Coronary artery (tissue), 2 donors: Measurements from ENCODE around the gene CCDC124.
A peak's percentile ranks its signal among the peaks of the same experiment; 100 is the strongest.

Experiments
- DNase-seq: peaks from one replicate; pipeline ENCODE4 v3.0.0-alpha.2; 2017; ENCODE audit warnings: low spot score
- H3K27ac ChIP-seq, 2 donors: fragments of 200-600 bp; sonication (generic); one replicate each; pipeline ENCODE4 v1.5.1; 2016 to 2019
- H3K4me3 ChIP-seq: fragments of 200-600 bp; sonication (generic); 2 replicates; pipeline ENCODE4 v1.5.1; 2016; ENCODE audit warnings: mild to moderate bottlenecking, moderate library complexity
- TF ChIP-seq, protein P1 (sequence below): fragments of 200-600 bp; sonication (generic); IDR thresholded peaks from one replicate; pipeline ENCODE4 v1.5.1; 2019; ENCODE audit warnings: antibody characterized with exemption

CCDC124 gene

DNA sequence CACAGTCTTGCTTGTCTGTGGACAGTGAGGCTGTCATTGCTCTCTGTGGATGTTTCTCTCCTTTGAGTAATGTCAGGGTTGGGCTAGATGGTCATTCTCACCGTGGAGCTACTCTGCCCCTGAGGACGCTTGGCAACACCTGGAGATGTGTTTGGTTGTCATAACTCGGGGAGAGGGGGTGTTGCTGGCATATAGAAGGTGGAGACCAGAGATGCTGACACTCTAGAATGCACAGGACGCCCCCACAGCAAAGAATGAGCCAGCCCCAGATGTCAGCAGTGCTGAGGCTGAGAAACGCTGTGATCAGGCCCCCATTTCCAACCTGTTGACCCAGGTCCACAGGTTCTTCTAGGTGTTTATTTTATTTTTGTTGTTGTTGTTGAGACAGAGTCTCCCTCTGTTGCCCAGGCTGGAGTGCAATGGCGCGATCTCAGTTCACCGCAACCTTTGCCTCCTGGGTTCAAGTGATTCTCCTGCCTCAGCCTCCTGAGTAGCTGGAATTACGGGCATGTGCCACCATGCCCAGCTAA, 4.6 kb downstream of the CCDC124 start:
- Histone ChIP-seq H3K4me3 (no peak overlapping the region), H3K27ac (no peak overlapping the region)
- TF ChIP-seq, protein P1, sequence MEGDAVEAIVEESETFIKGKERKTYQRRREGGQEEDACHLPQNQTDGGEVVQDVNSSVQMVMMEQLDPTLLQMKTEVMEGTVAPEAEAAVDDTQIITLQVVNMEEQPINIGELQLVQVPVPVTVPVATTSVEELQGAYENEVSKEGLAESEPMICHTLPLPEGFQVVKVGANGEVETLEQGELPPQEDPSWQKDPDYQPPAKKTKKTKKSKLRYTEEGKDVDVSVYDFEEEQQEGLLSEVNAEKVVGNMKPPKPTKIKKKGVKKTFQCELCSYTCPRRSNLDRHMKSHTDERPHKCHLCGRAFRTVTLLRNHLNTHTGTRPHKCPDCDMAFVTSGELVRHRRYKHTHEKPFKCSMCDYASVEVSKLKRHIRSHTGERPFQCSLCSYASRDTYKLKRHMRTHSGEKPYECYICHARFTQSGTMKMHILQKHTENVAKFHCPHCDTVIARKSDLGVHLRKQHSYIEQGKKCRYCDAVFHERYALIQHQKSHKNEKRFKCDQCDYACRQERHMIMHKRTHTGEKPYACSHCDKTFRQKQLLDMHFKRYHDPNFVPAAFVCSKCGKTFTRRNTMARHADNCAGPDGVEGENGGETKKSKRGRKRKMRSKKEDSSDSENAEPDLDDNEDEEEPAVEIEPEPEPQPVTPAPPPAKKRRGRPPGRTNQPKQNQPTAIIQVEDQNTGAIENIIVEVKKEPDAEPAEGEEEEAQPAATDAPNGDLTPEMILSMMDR = no peak
- DNase-seq = no peak

DNA sequence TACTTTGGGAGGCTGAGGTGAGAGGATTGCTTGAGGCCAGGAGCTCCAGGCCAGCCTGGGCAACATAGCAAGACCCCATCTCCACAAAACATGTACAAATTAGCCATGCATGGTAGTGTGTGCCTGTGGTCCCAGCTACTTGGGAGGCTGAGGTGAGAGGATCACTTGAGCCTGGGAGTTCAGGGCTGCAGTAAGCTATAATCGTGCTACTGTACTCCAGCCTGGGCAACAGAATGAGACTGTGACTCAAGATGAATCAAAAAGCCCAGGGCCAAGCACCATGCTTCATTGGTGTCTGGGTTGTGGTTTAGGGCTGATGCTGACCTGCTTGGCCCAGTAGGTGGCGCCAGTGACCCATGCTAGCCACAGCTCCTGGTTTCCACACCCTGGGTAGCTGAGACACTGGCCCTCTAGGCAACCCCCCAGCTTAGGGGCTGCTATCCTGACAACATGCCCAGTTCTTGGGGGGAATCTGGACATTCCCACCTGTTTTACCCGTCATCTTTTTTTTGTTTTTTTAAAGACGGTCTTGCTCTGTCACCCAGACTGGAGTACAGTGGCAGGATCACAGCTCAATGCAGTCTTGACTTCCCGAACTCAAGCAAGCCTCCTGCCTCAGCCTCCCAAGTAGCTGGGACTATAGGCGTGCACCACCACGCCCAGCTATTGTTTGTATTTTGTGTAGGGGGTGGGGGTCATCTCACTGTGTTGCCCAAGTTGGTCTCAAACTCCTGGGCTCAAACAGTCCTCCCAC, 5.5 kb downstream of the CCDC124 start:
- H3K27ac ChIP-seq = no peak overlapping the region
- no peak overlapping the region for H3K4me3 ChIP-seq
- TF ChIP-seq, protein P1 = peak; percentile 96
- DNase-seq = no peak

DNA sequence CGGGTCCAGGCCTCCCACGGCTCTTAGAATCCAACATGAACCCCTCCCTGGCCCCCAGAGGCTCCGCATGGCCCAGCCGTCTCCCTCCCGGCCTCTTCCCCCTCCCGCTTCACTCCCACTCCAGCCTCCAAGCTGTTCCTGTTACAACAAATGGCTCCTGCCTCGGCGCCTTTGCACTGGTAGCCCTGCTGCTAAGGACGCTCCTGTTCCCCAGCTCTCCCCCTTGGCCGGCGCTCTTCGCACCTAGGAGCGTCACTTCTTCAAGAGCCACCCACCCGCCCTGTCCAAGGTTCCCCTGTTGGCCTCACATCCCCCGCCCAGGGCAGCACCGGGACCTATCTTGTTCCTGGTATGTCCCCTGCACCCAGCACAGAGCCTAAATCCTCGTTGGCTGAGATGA, 9.4 kb downstream of the CCDC124 start:
- TF ChIP-seq, protein P1 = no peak
- H3K27ac ChIP-seq = no peak overlapping the region
- no peak for DNase-seq
- H3K4me3 ChIP-seq = no peak overlapping the region

DNA sequence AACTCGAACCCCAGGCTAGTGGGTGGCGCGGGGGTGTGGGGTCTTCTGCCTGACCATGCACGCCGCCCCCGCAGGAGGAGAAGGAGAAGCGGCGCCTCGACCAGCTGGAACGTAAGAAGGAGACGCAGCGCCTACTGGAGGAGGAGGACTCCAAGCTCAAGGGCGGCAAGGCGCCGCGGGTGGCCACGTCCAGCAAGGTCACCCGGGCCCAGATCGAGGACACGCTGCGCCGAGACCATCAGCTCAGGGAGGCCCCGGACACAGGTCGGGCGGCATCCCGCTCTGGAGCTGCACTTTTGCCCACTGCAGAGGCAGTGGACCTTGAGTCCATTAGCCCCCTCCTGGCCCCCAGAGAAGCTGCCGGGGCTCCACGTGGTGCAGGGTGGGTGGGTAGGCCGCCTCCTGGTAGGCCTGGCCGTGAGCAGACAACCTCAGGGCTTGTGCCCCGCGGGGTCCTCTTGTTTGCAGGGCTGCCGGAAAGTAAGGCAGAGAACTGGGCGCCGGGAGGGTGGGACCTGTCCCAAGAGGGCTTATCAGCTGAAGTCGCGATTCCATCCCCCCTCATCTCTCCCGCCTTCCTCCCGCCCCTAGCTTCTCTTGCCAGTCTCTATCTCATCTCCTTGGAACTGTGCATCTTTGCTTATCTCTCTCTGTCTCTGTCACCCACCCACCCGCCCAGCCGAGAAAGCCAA, 9.9 kb downstream of the CCDC124 start:
- DNase-seq = no peak
- H3K27ac ChIP-seq = no peak overlapping the region
- TF ChIP-seq, protein P1 = no peak
- H3K4me3 ChIP-seq = no peak overlapping the region

DNA sequence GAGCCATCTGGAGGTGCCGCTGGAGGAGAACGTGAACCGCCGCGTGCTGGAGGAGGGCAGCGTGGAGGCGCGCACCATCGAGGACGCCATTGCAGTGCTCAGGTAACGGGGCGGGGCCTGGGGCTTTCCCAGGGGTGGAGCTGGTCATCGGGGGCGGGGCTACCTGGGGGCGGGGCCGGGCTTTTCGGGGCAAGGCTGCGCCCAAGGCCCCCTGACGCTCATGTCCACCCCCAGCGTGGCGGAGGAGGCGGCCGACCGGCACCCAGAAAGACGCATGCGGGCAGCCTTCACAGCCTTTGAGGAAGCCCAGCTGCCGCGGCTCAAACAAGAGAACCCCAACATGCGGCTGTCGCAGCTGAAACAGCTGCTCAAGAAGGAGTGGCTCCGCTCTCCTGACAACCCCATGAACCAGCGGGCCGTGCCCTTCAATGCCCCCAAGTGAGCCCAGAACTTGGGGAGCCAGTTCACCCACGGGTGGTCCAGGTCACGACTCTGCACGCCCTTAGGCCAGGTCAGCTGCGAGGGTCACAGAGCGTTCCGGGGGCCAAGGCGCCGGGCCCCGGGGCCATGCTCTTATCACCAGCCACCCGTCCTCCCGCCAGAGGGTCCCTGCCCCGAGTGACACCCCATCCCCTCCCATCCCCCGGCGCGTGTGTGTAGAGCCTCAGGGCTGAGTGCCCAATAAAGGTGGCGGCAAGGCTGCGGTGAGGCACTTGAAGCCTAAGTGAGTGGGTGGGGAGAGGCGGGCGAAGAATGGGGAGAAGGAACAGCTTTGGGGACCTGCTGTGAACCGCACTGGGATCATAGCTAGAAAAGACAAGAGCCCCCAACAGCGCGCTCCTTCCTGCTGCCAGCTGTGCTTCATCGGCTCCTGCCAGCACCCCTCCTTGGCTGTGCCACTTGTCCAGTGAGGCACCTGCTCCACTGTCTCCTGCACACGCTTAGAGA, 10.7 kb downstream of the CCDC124 start:
- DNase-seq = no peak
- TF ChIP-seq, protein P1 = no peak
- Histone ChIP-seq H3K27ac (no peak overlapping the region), H3K4me3 (no peak overlapping the region)

DNA sequence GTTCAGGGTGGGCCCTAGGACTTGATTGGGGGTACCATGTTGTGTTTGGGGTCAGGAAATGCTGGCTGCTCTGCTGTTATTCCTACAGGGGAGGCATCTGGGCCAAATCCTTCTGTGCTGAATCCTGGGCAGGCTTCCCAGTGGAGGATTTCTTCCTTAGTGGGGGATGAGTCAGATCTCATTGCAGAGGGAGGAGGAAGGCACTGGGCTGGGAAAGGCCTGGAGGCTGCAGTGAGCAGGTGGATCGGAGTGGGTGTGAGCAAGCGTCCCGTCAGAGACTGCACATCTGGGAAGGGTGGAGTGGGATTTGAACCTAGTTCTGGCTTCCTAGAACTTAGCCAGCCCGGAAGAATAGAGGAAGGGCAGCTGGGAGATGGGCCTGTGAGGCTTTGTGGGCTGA, 11.5 kb downstream of the CCDC124 start:
- Histone ChIP-seq H3K4me3 (no peak overlapping the region), H3K27ac (no peak overlapping the region)
- no peak for DNase-seq
- TF ChIP-seq, protein P1 = no peak
